SK-N-SH (cell line): Measurements from ENCODE around the gene PIGC. TPM values are rescaled to one million over a fixed set of nuclear protein-coding genes. Genes with fewer than 3 reads are reported as not detected.

Experiments used
- CTCF ChIA-PET: fragments of 300-600, 350-600 bp; formaldehyde crosslinking; extraction: SDS; loops from one replicate; lab custom pipeline; 2021; lab: Yijun Ruan, JAX
- POLR2A ChIA-PET: fragments of 350-600 bp; sonication (Branson Sonifier 250); formaldehyde crosslinking; extraction: SDS; loops from one replicate; lab custom pipeline; 2020; ENCODE audit warnings: antibody characterized with exemption, inconsistent platforms; lab: Yijun Ruan, JAX
- DNase-seq: peaks from one replicate; pipeline ENCODE4 v3.0.0; 2012
- H2AFZ ChIP-seq: fragments of 200-600 bp; sonication (generic); 2 replicates; pipeline ENCODE4 v1.8.1; 2016; ENCODE audit warnings: antibody characterized with exemption, mild to moderate bottlenecking, low read depth
- H3F3A ChIP-seq: fragments of 200-600 bp; sonication (generic); replicated peaks from 2 replicates; pipeline ENCODE3; 2016; ENCODE audit warnings: antibody characterized with exemption, mild to moderate bottlenecking; ENCODE audit not compliant: insufficient read depth
- H3K27ac ChIP-seq, 2 experiments: fragments of 200-500 bp in 1 of 2; fragments of 200-600 bp in 1 of 2; sonication (Bioruptor generic) in 1 of 2; sonication (generic), shearing (Covaris generic) in 1 of 2; 2 replicates each; pipeline versions ENCODE4 v1.5.1 to v1.6.1; 2014 to 2016; ENCODE audit warnings: low read depth in 2 of 2, inconsistent platforms in 1 of 2, low read length in 1 of 2, mild to moderate bottlenecking in 1 of 2, mixed read lengths in 1 of 2
- H3K27me3 ChIP-seq: fragments of 200-600 bp; sonication (generic), shearing (Covaris generic); 2 replicates; pipeline ENCODE4 v1.6.1; 2016; ENCODE audit warnings: mixed run types; ENCODE audit not compliant: insufficient read depth
- H3K36me3 ChIP-seq, 2 experiments: fragments of 200-500 bp in 1 of 2; fragments of 200-600 bp in 1 of 2; sonication (Bioruptor generic) in 1 of 2; sonication (generic) in 1 of 2; replicated peaks in 1 of 2; 2 replicates each; pipeline versions ENCODE3 to v1.5.1; 2014 to 2016; ENCODE audit warnings: low read length in 1 of 2, mild to moderate bottlenecking in 1 of 2; ENCODE audit not compliant: insufficient read depth in 2 of 2, control insufficient read depth in 1 of 2
- H3K4me1 ChIP-seq, 2 experiments: fragments of 200-500 bp in 1 of 2; fragments of 200-600 bp in 1 of 2; sonication (Bioruptor generic) in 1 of 2; sonication (generic), shearing (Covaris generic) in 1 of 2; 2 replicates each; pipeline versions ENCODE4 v1.5.1 to v1.6.1; 2014 to 2016; ENCODE audit warnings: low read depth in 1 of 2, low read length in 1 of 2, mixed run types in 1 of 2; ENCODE audit not compliant: insufficient read depth in 2 of 2, control insufficient read depth in 1 of 2
- H3K4me2 ChIP-seq: fragments of 200-600 bp; sonication (generic), shearing (Covaris generic); 2 replicates; pipeline ENCODE4 v1.6.1; 2017; ENCODE audit warnings: mixed run types
- H3K4me3 ChIP-seq, 2 experiments: fragments of 200-500 bp in 1 of 2; fragments of 200-600 bp in 1 of 2; sonication (Bioruptor generic) in 1 of 2; sonication (generic), shearing (Covaris generic) in 1 of 2; 2 replicates each; pipeline versions ENCODE4 v1.5.1 to v1.8.1; 2014 to 2016; ENCODE audit warnings: low read depth in 2 of 2, inconsistent platforms in 1 of 2, low read length in 1 of 2, mild to moderate bottlenecking in 1 of 2, mixed read lengths in 1 of 2, moderate library complexity in 1 of 2
- H3K79me2 ChIP-seq: fragments of 200-600 bp; sonication (generic); 2 replicates; pipeline ENCODE4 v1.8.1; 2017; ENCODE audit warnings: mild to moderate bottlenecking; ENCODE audit not compliant: insufficient read depth
- H3K9ac ChIP-seq: fragments of 200-600 bp; sonication (generic); 2 replicates; pipeline ENCODE4 v1.6.1; 2017; ENCODE audit warnings: mixed run types
- H3K9me2 ChIP-seq: fragments of 200-600 bp; sonication (generic); 2 replicates; pipeline ENCODE4 v1.6.1; 2017; ENCODE audit warnings: mixed run types
- H3K9me3 ChIP-seq: fragments of 200-600 bp; sonication (generic); 2 replicates; pipeline ENCODE4 v1.6.1; 2017; ENCODE audit warnings: mixed run types, mild to moderate bottlenecking, moderate library complexity
- H4K20me1 ChIP-seq: fragments of 200-600 bp; sonication (generic); 2 replicates; pipeline ENCODE4 v1.6.1; 2017; ENCODE audit warnings: mild to moderate bottlenecking, mixed run types; ENCODE audit not compliant: insufficient read depth
- CHD2 ChIP-seq: fragments of 150-350 bp; IDR thresholded peaks from 2 replicates; pipeline ENCODE4 v1.6.1; 2018; ENCODE audit warnings: low read length; ENCODE audit not compliant: partially characterized antibody
- ELF1 ChIP-seq: IDR thresholded peaks from 2 replicates; pipeline ENCODE4 v1.4.0; 2012
- FOSL2 ChIP-seq: IDR thresholded peaks from 2 replicates; pipeline ENCODE4 v1.4.0; 2012; ENCODE audit warnings: low read depth, mild to moderate bottlenecking, moderate library complexity, borderline replicate concordance
- GABPA ChIP-seq: IDR thresholded peaks from 2 replicates; pipeline ENCODE4 v1.4.0; 2012; ENCODE audit warnings: low read depth, mild to moderate bottlenecking
- GATA2 ChIP-seq: sonication (generic); formaldehyde crosslinking; IDR thresholded peaks from 2 replicates; pipeline ENCODE4 v1.5.0; 2020; ENCODE audit warnings: mild to moderate bottlenecking, missing genetic modification reagents
- MEF2A ChIP-seq: IDR thresholded peaks from 2 replicates; pipeline ENCODE4 v1.4.0; 2012; ENCODE audit warnings: low read depth, borderline replicate concordance
- NFIC ChIP-seq: IDR thresholded peaks from 2 replicates; pipeline ENCODE4 v1.4.0; 2012; ENCODE audit warnings: borderline replicate concordance
- NRF1 ChIP-seq: IDR thresholded peaks from 2 replicates; pipeline ENCODE4 v1.6.1; 2012; ENCODE audit warnings: low read depth, mild to moderate bottlenecking, low read length
- POLR2AphosphoS5 ChIP-seq: IDR thresholded peaks from 2 replicates; pipeline ENCODE4 v1.6.1; 2012; ENCODE audit warnings: low read depth, low read length
- RAD21 ChIP-seq: IDR thresholded peaks from 2 replicates; pipeline ENCODE4 v1.6.1; 2012; ENCODE audit warnings: mild to moderate bottlenecking, low read length
- RCOR1 ChIP-seq: fragments of 150-350 bp; IDR thresholded peaks from 2 replicates; pipeline ENCODE4 v1.6.1; 2017; ENCODE audit warnings: antibody characterized with exemption, low read length
- TAF1 ChIP-seq: IDR thresholded peaks from 2 replicates; pipeline ENCODE4 v1.6.1; 2012; ENCODE audit warnings: low read depth, mild to moderate bottlenecking, low read length, moderate library complexity, borderline replicate concordance
- WGBS: methylation state at CpG from one replicate; pipeline ENCODE4 v1.1.6; 2017; ENCODE audit warnings: low lambda C conversion rate; 5-methylcytosine and 5-hydroxymethylcytosine counted together
- polyA plus RNA-seq, 3 experiments: library from polyadenylated mRNA; depleted of rRNA; stranded (reverse); fragments of >200 nt; gene quantifications; 2 replicates each; pipeline ENCODE4 v1.2.3, GENCODE V29; 2012
- TF ChIP-seq, protein P1 (sequence below): IDR thresholded peaks from 2 replicates; pipeline ENCODE4 v1.6.1; 2012; ENCODE audit warnings: mild to moderate bottlenecking, low read depth, low read length, moderate library complexity
- TF ChIP-seq, protein P2 (sequence below): fragments of 150-350 bp; IDR thresholded peaks from 2 replicates; pipeline ENCODE4 v1.6.1; 2017; ENCODE audit warnings: antibody characterized with exemption, low read length, low read depth, borderline replicate concordance
- TF ChIP-seq, protein P3 (sequence below): IDR thresholded peaks from 2 replicates; pipeline ENCODE4 v1.4.0; 2012; ENCODE audit warnings: low read depth
- TF ChIP-seq, protein P4 (sequence below): fragments of 150-350 bp; IDR thresholded peaks from 2 replicates; pipeline ENCODE4 v1.6.1; 2016; ENCODE audit warnings: mild to moderate bottlenecking, low read depth, low read length
- TF ChIP-seq, protein P5 (sequence below): IDR thresholded peaks from 2 replicates; pipeline ENCODE4 v1.4.0; 2012; ENCODE audit warnings: low read depth, borderline replicate concordance

PIGC gene
- polyA plus RNA-seq, 1 of the 3 experiments (the other 2 are of a cell fraction) = 20.6 TPM

DNA sequence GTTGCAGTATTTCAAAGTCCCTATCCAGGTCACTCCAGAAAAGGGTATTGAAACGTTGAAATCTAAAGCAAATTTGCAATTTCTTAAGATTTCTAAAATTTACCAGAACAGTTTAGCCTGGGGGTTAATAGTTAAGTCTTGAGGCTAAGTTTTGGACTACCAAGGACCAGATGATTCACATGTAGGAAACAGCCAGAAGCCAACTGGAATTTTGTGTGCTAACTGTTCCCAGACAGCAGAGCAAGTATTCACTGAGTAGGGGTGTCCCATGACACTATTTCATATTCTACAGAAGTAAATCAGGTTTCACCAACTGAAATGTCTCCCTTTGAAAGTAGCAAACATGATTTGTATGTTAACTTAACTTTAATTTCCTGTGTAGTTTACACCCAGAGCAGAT is 34.9 kb downstream of the PIGC start:
- POLR2A ChIA-PET = no interaction called here

DNA sequence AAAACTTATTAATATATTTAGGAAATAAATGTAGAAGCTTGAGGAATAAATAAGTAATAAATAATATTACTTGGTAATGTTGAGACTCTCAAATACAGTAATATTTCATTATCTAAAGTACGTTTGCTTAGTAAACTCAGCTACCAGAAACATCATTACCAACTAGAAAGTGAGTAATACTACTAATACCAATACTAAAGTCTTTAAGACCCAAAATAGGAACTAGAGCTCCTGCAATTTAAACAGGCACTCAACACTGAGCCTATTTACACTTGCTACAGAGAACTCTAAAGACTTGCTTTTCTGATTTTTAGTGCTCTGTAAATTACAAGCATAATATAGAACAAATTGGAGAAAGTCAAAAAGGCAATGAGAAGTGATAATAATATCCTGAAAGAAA is 36.9 kb downstream of the PIGC start:
- TF ChIP-seq MEF2A (no peak), GABPA (no peak), GATA2 (CRISPR knock-in tag) (no peak), POLR2AphosphoS5 (no peak), CHD2 (no peak), ELF1 (no peak), FOSL2 (no peak)
- TF ChIP-seq, protein P1, sequence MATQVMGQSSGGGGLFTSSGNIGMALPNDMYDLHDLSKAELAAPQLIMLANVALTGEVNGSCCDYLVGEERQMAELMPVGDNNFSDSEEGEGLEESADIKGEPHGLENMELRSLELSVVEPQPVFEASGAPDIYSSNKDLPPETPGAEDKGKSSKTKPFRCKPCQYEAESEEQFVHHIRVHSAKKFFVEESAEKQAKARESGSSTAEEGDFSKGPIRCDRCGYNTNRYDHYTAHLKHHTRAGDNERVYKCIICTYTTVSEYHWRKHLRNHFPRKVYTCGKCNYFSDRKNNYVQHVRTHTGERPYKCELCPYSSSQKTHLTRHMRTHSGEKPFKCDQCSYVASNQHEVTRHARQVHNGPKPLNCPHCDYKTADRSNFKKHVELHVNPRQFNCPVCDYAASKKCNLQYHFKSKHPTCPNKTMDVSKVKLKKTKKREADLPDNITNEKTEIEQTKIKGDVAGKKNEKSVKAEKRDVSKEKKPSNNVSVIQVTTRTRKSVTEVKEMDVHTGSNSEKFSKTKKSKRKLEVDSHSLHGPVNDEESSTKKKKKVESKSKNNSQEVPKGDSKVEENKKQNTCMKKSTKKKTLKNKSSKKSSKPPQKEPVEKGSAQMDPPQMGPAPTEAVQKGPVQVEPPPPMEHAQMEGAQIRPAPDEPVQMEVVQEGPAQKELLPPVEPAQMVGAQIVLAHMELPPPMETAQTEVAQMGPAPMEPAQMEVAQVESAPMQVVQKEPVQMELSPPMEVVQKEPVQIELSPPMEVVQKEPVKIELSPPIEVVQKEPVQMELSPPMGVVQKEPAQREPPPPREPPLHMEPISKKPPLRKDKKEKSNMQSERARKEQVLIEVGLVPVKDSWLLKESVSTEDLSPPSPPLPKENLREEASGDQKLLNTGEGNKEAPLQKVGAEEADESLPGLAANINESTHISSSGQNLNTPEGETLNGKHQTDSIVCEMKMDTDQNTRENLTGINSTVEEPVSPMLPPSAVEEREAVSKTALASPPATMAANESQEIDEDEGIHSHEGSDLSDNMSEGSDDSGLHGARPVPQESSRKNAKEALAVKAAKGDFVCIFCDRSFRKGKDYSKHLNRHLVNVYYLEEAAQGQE = no peak
- TF ChIP-seq, protein P2, sequence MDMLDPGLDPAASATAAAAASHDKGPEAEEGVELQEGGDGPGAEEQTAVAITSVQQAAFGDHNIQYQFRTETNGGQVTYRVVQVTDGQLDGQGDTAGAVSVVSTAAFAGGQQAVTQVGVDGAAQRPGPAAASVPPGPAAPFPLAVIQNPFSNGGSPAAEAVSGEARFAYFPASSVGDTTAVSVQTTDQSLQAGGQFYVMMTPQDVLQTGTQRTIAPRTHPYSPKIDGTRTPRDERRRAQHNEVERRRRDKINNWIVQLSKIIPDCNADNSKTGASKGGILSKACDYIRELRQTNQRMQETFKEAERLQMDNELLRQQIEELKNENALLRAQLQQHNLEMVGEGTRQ = no peak
- POLR2A ChIA-PET = no interaction called here
- peaks cover 7% of the 10 kb centered on the region for H3F3A ChIP-seq
- no peak for DNase-seq
- H3K27ac ChIP-seq = no peak overlapping the region
- 96% methylated on average over 1 of the region's 1 CpG for WGBS
- no peaks in the 10 kb centered on the region for H3K9me2 ChIP-seq
- H3K4me2 ChIP-seq = no peak overlapping the region
- H3K4me1 ChIP-seq = no peaks in the 10 kb centered on the region
- H3K9ac ChIP-seq = no peak overlapping the region
- no peaks in the 10 kb centered on the region for H3K27me3 ChIP-seq
- CTCF ChIA-PET = interaction anchor here (0.9 kb wide), 1 partner anchor 26 kb away, joined by 3 read pairs; no protein-coding TSS in a partner anchor
- no peak overlapping the region for H3K4me3 ChIP-seq
- H3K36me3 ChIP-seq = peaks cover 0 to 5% of the 10 kb centered on the region in 2 experiments
- H3K79me2 ChIP-seq = no peaks in the 10 kb centered on the region
- no peaks in the 10 kb centered on the region for H4K20me1 ChIP-seq
- H3K9me3 ChIP-seq = no peaks in the 10 kb centered on the region
- H2AFZ ChIP-seq = no peak overlapping the region

More for the DNA sequence above, 34.9 kb downstream of the PIGC start:
- Histone ChIP-seq H2AFZ (no peak overlapping the region), H3K9ac (no peak overlapping the region), H3F3A (peaks cover 7% of the 10 kb centered on the region), H3K27ac (no peak overlapping the region), H3K27me3 (no peaks in the 10 kb centered on the region), H3K9me3 (no peaks in the 10 kb centered on the region), H3K4me1 (no peaks in the 10 kb centered on the region), H3K4me3 (no peak overlapping the region), H3K36me3 (peaks cover 0 to 5% of the 10 kb centered on the region in 2 experiments), H3K9me2 (no peaks in the 10 kb centered on the region), H3K79me2 (no peaks in the 10 kb centered on the region), H4K20me1 (no peaks in the 10 kb centered on the region), H3K4me2 (no peak overlapping the region)
- TF ChIP-seq NFIC (no peak), RAD21 (no peak), RCOR1 (no peak), FOSL2 (no peak), NRF1 (no peak), TAF1 (no peak)
- TF ChIP-seq, protein P3, sequence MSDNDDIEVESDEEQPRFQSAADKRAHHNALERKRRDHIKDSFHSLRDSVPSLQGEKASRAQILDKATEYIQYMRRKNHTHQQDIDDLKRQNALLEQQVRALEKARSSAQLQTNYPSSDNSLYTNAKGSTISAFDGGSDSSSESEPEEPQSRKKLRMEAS = no peak
- TF ChIP-seq, protein P4, sequence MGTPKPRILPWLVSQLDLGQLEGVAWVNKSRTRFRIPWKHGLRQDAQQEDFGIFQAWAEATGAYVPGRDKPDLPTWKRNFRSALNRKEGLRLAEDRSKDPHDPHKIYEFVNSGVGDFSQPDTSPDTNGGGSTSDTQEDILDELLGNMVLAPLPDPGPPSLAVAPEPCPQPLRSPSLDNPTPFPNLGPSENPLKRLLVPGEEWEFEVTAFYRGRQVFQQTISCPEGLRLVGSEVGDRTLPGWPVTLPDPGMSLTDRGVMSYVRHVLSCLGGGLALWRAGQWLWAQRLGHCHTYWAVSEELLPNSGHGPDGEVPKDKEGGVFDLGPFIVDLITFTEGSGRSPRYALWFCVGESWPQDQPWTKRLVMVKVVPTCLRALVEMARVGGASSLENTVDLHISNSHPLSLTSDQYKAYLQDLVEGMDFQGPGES = no peak
- TF ChIP-seq, protein P5, sequence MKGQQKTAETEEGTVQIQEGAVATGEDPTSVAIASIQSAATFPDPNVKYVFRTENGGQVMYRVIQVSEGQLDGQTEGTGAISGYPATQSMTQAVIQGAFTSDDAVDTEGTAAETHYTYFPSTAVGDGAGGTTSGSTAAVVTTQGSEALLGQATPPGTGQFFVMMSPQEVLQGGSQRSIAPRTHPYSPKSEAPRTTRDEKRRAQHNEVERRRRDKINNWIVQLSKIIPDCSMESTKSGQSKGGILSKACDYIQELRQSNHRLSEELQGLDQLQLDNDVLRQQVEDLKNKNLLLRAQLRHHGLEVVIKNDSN = no peak
- DNase-seq = no peak
- CTCF ChIA-PET = interaction anchor here (1.1 to 1.5 kb wide), 3 partner anchors 10 to 407 kb away, joined by 3 to 5 read pairs (median 3); no protein-coding TSS in a partner anchor
- 62% methylated on average over 1 of the region's 1 CpG for WGBS
